HepG2 (cell line): Measurements from ENCODE around the gene MOGAT3. TPM values are rescaled to one million over a fixed set of nuclear protein-coding genes. Genes with fewer than 3 reads are reported as not detected.
A peak's percentile ranks its signal among the peaks of the same experiment; 100 is the strongest.

Experiments used
- ADNP ChIP-seq: sonication (generic); formaldehyde crosslinking; IDR thresholded peaks from 2 replicates; pipeline ENCODE4 v1.4.0; 2020; ENCODE audit warnings: missing genetic modification reagents
- ARHGAP35 ChIP-seq: sonication (generic); formaldehyde crosslinking; IDR thresholded peaks from 2 replicates; pipeline ENCODE4 v1.9.0; 2022; ENCODE audit warnings: mild to moderate bottlenecking, inconsistent platforms, moderate library complexity, missing genetic modification reagents, borderline replicate concordance
- CEBPG ChIP-seq: IDR thresholded peaks from 2 replicates; pipeline ENCODE4 v1.6.1; 2016
- DNMT1 ChIP-seq: sonication (generic); formaldehyde crosslinking; IDR thresholded peaks from 2 replicates; pipeline ENCODE4 v1.5.1; 2020; ENCODE audit warnings: mild to moderate bottlenecking, missing genetic modification reagents
- IKZF4 ChIP-seq: sonication (generic); formaldehyde crosslinking; IDR thresholded peaks from 2 replicates; pipeline ENCODE4 v1.5.1; 2020; ENCODE audit warnings: borderline replicate concordance, mild to moderate bottlenecking, low read depth, missing genetic modification reagents; ENCODE audit errors: not compliant biosample characterization
- KDM6A ChIP-seq: IDR thresholded peaks from 2 replicates; pipeline ENCODE4 v1.6.1; 2016; ENCODE audit warnings: low read depth
- MXD4 ChIP-seq: IDR thresholded peaks from 2 replicates; pipeline ENCODE4 v1.6.1; 2016; ENCODE audit warnings: mild to moderate bottlenecking, missing biosample characterization, missing genetic modification reagents
- PAF1 ChIP-seq: IDR thresholded peaks from 2 replicates; pipeline ENCODE4 v1.6.1; 2016; ENCODE audit warnings: missing genetic modification reagents, missing compliant biosample characterization
- PHB2 ChIP-seq: fragments of 450-650 bp; IDR thresholded peaks from 2 replicates; pipeline ENCODE4 v1.6.1; 2018; ENCODE audit not compliant: partially characterized antibody
- RBAK ChIP-seq: sonication (generic); formaldehyde crosslinking; IDR thresholded peaks from 2 replicates; pipeline ENCODE4 v1.5.1; 2020; ENCODE audit warnings: mild to moderate bottlenecking, missing genetic modification reagents
- REXO4 ChIP-seq: sonication (generic); formaldehyde crosslinking; IDR thresholded peaks from 2 replicates; pipeline ENCODE4 v1.8.0; 2022; ENCODE audit warnings: missing genetic modification reagents, mild to moderate bottlenecking, borderline replicate concordance
- ZBTB42 ChIP-seq: sonication (generic); formaldehyde crosslinking; IDR thresholded peaks from 2 replicates; pipeline ENCODE4 v1.5.0; 2020; ENCODE audit warnings: mild to moderate bottlenecking, missing genetic modification reagents
- ZBTB7A ChIP-seq: sonication (generic); formaldehyde crosslinking; IDR thresholded peaks from 2 replicates; pipeline ENCODE4 v1.8.0; 2022; ENCODE audit warnings: mild to moderate bottlenecking, missing genetic modification reagents
- ZFP41 ChIP-seq: sonication (generic); formaldehyde crosslinking; IDR thresholded peaks from 2 replicates; pipeline ENCODE4 v1.4.0; 2020; ENCODE audit warnings: mild to moderate bottlenecking, missing genetic modification reagents, borderline replicate concordance
- ZNF34 ChIP-seq: sonication (generic); formaldehyde crosslinking; IDR thresholded peaks from 2 replicates; pipeline ENCODE4 v1.4.0; 2020; ENCODE audit warnings: mild to moderate bottlenecking, missing genetic modification reagents, borderline replicate concordance
- ZNF431 ChIP-seq: sonication (generic); formaldehyde crosslinking; IDR thresholded peaks from 2 replicates; pipeline ENCODE4 v1.9.0; 2022; ENCODE audit warnings: missing genetic modification reagents, low read depth, mild to moderate bottlenecking, borderline replicate concordance
- ZNF879 ChIP-seq: sonication (generic); formaldehyde crosslinking; IDR thresholded peaks from 2 replicates; pipeline ENCODE4 v1.8.1; 2023; ENCODE audit warnings: missing genetic modification reagents
- ZSCAN20 ChIP-seq: sonication (generic); formaldehyde crosslinking; IDR thresholded peaks from 2 replicates; pipeline ENCODE4 v1.4.0; 2020; ENCODE audit warnings: missing genetic modification reagents, mild to moderate bottlenecking, borderline replicate concordance
- polyA plus RNA-seq, 8 experiments: library from polyadenylated mRNA; depleted of rRNA in 3 of 8; stranded (reverse) in 7 of 8; unstranded in 1 of 8; fragments of >200 nt; fragmentation: Illumina TruSeq in 4 of 8; extraction: Trizol in 4 of 8; gene quantifications; 2 replicates each; pipeline versions ENCODE4 v1.2.1 to v1.2.3, GENCODE V29; 2011 to 2016; ENCODE audit warnings: low read depth in 4 of 8, missing spikeins in 1 of 8, mixed read lengths in 1 of 8; ENCODE audit not compliant: insufficient read depth in 1 of 8
- total RNA-seq, 5 experiments: library from RNA; depleted of rRNA; stranded (reverse); fragments of >200 nt; fragmentation: Illumina TruSeq; extraction: Trizol; gene quantifications; 2 replicates each; pipeline ENCODE4 v1.2.3, GENCODE V29; 2016; ENCODE audit warnings: low read depth in 1 of 5
- TF ChIP-seq, protein P1 (sequence below): IDR thresholded peaks from 2 replicates; pipeline ENCODE4 v1.6.1; 2012; ENCODE audit warnings: low read depth, low read length, improper control_type of control experiment
- TF ChIP-seq, protein P2 (sequence below): sonication (generic); formaldehyde crosslinking; IDR thresholded peaks from 2 replicates; pipeline ENCODE4 v1.5.0; 2020; ENCODE audit warnings: missing genetic modification reagents, mild to moderate bottlenecking, borderline replicate concordance
- TF ChIP-seq, protein P3 (sequence below): sonication (generic); formaldehyde crosslinking; conservative IDR thresholded peaks from 2 replicates; pipeline ENCODE4 v1.4.0; 2020; ENCODE audit warnings: mild to moderate bottlenecking, missing genetic modification reagents, moderate library complexity
- TF ChIP-seq, protein P4 (sequence below): sonication (generic); formaldehyde crosslinking; IDR thresholded peaks from 2 replicates; pipeline ENCODE4 v1.9.0; 2021; ENCODE audit warnings: missing genetic modification reagents, mild to moderate bottlenecking, borderline replicate concordance

MOGAT3 gene
- total and polyA plus RNA-seq, 2 of the 13 experiments (the other 11 are each of a cell fraction or from before 2014, with no cell fraction given) = 22.5 to 30.5 TPM

DNA sequence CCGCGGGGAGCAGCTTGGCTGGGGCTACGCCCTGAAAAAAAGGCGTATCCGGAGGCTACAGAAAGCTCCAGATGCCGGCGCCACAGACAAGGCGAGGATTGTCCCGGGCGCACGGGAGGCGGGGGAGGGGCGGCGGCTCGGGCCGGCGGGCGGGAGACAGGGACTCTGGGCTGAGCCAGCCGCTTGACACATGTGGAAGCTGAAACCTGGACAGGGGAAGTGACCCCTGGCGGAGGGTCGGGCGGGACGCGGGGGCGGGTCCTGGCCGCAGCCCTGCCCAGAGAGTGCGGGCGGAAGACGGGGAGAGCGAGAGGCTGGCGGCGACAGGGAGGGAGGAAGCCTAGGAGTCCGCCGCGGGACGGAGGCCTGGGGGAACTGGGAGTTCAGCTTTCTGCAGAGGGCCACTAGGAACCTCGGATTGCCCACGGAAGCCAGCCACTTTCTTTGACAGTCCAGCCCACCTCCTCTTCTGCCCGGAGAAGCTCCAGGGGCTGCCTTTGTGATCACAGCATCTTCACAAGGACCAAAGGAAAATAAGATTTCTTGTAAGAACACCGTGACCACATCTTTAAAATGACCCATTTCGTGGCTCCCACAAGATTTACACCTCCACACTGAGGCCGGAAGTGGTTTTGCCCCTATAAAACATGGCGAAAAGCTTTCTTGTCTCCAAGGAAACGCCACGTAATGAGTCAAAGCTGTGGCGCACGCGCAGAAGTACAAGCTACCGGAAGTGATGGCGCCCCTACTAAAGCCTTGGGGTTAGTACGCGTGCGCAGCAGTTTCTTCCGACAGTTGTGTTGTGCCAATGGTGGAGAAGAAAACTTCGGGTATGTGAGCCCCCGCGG is 16.8 kb upstream of the MOGAT3 start, which contains the start of the genes PLOD3 and ZNHIT1 (continued):
- TF ChIP-seq ZNF431 (CRISPR knock-in tag) = 0 out of 2 replicates have a peak, but pooled peaks have one; percentile 58
- TF ChIP-seq ZFP41 = no peak
- TF ChIP-seq, protein P1, sequence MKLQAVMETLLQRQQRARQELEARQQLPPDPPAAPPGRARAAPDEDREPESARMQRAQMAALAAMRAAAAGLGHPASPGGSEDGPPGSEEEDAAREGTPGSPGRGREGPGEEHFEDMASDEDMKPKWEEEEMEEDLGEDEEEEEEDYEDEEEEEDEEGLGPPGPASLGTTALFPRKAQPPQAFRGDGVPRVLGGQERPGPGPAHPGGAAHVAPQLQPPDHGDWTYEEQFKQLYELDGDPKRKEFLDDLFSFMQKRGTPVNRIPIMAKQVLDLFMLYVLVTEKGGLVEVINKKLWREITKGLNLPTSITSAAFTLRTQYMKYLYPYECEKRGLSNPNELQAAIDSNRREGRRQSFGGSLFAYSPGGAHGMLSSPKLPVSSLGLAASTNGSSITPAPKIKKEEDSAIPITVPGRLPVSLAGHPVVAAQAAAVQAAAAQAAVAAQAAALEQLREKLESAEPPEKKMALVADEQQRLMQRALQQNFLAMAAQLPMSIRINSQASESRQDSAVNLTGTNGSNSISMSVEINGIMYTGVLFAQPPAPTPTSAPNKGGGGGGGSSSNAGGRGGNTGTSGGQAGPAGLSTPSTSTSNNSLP = no peak
- TF ChIP-seq MXD4 (CRISPR knock-in tag) = peak; percentile 75
- TF ChIP-seq ZBTB42 = no peak
- TF ChIP-seq KDM6A (CRISPR knock-in tag) = no peak
- peak; percentile 50; the same call in 1 of the 2 replicates for TF ChIP-seq ZBTB7A (CRISPR knock-in tag)
- no peak; the same call in 1 of the 2 replicates for TF ChIP-seq DNMT1 (CRISPR knock-in tag)
- no peak for TF ChIP-seq ZNF34
- no peak for TF ChIP-seq RBAK (CRISPR knock-in tag)
- no peak for TF ChIP-seq ZSCAN20
- TF ChIP-seq ZNF879 (CRISPR knock-in tag) = no peak
- TF ChIP-seq PAF1 (CRISPR knock-in tag) = no peak
- no peak for TF ChIP-seq ARHGAP35 (CRISPR knock-in tag)
- TF ChIP-seq IKZF4 = no peak
- TF ChIP-seq, protein P2, sequence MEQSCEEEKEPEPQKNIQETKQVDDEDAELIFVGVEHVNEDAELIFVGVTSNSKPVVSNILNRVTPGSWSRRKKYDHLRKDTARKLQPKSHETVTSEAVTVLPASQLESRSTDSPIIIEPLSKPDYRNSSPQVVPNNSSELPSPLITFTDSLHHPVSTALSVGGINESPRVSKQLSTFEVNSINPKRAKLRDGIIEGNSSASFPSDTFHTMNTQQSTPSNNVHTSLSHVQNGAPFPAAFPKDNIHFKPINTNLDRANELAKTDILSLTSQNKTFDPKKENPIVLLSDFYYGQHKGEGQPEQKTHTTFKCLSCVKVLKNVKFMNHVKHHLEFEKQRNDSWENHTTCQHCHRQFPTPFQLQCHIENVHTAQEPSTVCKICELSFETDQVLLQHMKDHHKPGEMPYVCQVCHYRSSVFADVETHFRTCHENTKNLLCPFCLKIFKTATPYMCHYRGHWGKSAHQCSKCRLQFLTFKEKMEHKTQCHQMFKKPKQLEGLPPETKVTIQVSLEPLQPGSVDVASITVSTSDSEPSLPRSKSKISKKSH = no peak
- TF ChIP-seq, protein P3, sequence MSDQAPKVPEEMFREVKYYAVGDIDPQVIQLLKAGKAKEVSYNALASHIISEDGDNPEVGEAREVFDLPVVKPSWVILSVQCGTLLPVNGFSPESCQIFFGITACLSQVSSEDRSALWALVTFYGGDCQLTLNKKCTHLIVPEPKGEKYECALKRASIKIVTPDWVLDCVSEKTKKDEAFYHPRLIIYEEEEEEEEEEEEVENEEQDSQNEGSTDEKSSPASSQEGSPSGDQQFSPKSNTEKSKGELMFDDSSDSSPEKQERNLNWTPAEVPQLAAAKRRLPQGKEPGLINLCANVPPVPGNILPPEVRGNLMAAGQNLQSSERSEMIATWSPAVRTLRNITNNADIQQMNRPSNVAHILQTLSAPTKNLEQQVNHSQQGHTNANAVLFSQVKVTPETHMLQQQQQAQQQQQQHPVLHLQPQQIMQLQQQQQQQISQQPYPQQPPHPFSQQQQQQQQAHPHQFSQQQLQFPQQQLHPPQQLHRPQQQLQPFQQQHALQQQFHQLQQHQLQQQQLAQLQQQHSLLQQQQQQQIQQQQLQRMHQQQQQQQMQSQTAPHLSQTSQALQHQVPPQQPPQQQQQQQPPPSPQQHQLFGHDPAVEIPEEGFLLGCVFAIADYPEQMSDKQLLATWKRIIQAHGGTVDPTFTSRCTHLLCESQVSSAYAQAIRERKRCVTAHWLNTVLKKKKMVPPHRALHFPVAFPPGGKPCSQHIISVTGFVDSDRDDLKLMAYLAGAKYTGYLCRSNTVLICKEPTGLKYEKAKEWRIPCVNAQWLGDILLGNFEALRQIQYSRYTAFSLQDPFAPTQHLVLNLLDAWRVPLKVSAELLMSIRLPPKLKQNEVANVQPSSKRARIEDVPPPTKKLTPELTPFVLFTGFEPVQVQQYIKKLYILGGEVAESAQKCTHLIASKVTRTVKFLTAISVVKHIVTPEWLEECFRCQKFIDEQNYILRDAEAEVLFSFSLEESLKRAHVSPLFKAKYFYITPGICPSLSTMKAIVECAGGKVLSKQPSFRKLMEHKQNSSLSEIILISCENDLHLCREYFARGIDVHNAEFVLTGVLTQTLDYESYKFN = peak; percentile 47; the same call in 1 of the 2 replicates
- no peak for TF ChIP-seq PHB2
- no peak for TF ChIP-seq REXO4 (CRISPR knock-in tag)
- TF ChIP-seq CEBPG (CRISPR knock-in tag) = no peak
- TF ChIP-seq, protein P4, sequence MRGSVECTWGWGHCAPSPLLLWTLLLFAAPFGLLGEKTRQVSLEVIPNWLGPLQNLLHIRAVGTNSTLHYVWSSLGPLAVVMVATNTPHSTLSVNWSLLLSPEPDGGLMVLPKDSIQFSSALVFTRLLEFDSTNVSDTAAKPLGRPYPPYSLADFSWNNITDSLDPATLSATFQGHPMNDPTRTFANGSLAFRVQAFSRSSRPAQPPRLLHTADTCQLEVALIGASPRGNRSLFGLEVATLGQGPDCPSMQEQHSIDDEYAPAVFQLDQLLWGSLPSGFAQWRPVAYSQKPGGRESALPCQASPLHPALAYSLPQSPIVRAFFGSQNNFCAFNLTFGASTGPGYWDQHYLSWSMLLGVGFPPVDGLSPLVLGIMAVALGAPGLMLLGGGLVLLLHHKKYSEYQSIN (CRISPR knock-in tag) = no peak
- no peak for TF ChIP-seq ADNP (CRISPR knock-in tag)
